Left renal cortex interstitium (tissue), 4 donors: ENCODE data around the gene ZBED6. TPM values are rescaled to one million over a fixed set of nuclear protein-coding genes. Genes with fewer than 3 reads are reported as not detected.
"Not testable (repeated sequence)": the region's sequence is repeated elsewhere in the genome, so short reads cannot be mapped to it uniquely, and the experiment has no call there.

Experiments
- DNase-seq, 4 donors: peaks; one replicate each; pipeline ENCODE4 v3.0.0-alpha.2; 2013; ENCODE audit warnings: low read depth in 4 of 4, low spot score in 2 of 4, missing footprints in 1 of 4
- polyA plus RNA-seq, 4 donors: library from polyadenylated mRNA; unstranded; fragments of 120-200 nt; gene quantifications; one replicate each; pipeline ENCODE4 v1.2.1, GENCODE V29; 2013; ENCODE audit not compliant: insufficient read length in 4 of 4

ZBED6 gene
- polyA plus RNA-seq, 4 donors: 11.5 to 27.2 (median 15.7) TPM

- not testable (repeated sequence) for DNase-seq
Observed at GRCh38 chr1:203829247-203829646, 33.8 kb downstream of the ZBED6 start.

GRCh38 chr1:203835476-203835875 lies 40.1 kb downstream of the ZBED6 start:
- no peak for DNase-seq

GRCh38 chr1:203839081-203839480 lies 43.7 kb downstream of the ZBED6 start:
- peak in 1 of 4 donors; percentile 23 for DNase-seq

GRCh38 chr1:203840208-203840808 lies 44.9 kb downstream of the ZBED6 start:
- DNase-seq: no peak

- no peak for DNase-seq
Observed at GRCh38 chr1:203842559-203842876, 47.1 kb downstream of the ZBED6 start.

- no peak for DNase-seq
Observed at GRCh38 chr1:203843435-203843834, 48.0 kb downstream of the ZBED6 start.

Other genes starting within 250 kb of the ZBED6 start
- 10 to 100 TPM; 57.4 to 69.6 (median 62.3) TPM for gene ATP2B4, start 168.8 kb upstream of the ZBED6 start, polyA plus RNA-seq
- under 1 TPM in 3 of 4 donors, not detected in 1; 0.16 to 0.22 (median 0.17) TPM for gene LAX1, start 30.4 kb upstream of the ZBED6 start, polyA plus RNA-seq
- gene ZC3H11A, start within 50 bp of the ZBED6 start, polyA plus RNA-seq: 100 to 1,000 TPM; 127 to 163 (median 145) TPM
- gene SNRPE, start 66.0 kb downstream of the ZBED6 start, polyA plus RNA-seq: 100 to 1,000 TPM; 225 to 307 (median 270) TPM